Keratinocyte (primary cell): Measurements from ENCODE around the gene ATP9B.

Source experiments
- CTCF ChIP-seq, 3 experiments: IDR thresholded peaks in 1 of 3; conservative IDR thresholded peaks in 1 of 3; optimal IDR thresholded peaks in 1 of 3; 2 replicates in 2 of 3; 3 replicates in 1 of 3; pipeline versions ENCODE3 to v1.5.1; 2011; ENCODE audit warnings: low read length in 3 of 3, mild to moderate bottlenecking in 3 of 3, moderate library complexity in 2 of 3, control low read depth in 1 of 3, inconsistent platforms in 1 of 3; ENCODE audit not compliant: insufficient read depth in 2 of 3; ENCODE audit errors: extremely low read depth in 1 of 3
- EZH2 ChIP-seq: IDR thresholded peaks from one replicate; pipeline ENCODE4 v1.6.1; 2012; ENCODE audit warnings: inconsistent platforms, mild to moderate bottlenecking, low read length, moderate library complexity

DNA sequence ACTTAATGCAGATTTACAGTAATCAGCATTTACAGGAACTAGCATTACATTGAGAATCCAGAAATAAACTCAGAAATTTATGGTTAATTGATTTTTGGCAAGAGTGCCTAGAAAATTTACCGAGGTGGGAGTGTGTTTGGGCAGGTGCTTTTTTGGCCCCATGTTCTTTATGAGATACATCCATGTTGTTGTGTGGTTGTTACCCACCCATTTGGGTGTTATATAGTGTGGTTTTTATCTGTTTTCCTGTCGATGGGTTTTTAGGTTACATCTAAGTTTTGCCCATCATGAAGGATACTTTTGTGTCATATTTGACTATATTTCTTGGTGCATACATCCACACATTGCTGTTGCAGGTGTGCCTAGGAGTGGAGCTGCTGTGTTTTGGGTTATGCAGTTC lies 82.0 kb downstream of the ATP9B start:
- TF ChIP-seq CTCF (optimal IDR thresholded peaks at IDR 0.05 in 1 of 3, IDR thresholded peaks at IDR 0.05 in 1 of 3, conservative IDR thresholded peaks at IDR 0.05 in 1 of 3; ENCODE audit: extremely low read depth in 1 of 3, insufficient read depth in 2 of 3, low read length in 3 of 3): no peak
- no peak for TF ChIP-seq EZH2
